Panc1 (cell line): ENCODE data around the gene TRPM1. TPM values are rescaled to one million over a fixed set of nuclear protein-coding genes. Genes with fewer than 3 reads are reported as not detected.

Experiments
- ATAC-seq: fragments of 200-7000 bp; cut with Tn5 transposase; 2 replicates; pipeline ENCODE4 v1.9.1; 2020; ENCODE audit warnings: mild to moderate bottlenecking, moderate library complexity
- BruUV-seq: library from RNA; stranded (reverse); fragments of 400-500 nt; replicated peaks from 2 replicates; lab custom pipeline; 2021; lab: Mats Ljungman, UMichigan
- CTCF ChIA-PET: fragments of 300-600 bp; sonication (Branson Sonifier 250); formaldehyde crosslinking; loops from one replicate; lab custom pipeline; 2022; ENCODE audit warnings: antibody characterized with exemption; lab: Charles Lee
- POLR2A ChIA-PET: fragments of 300-600 bp; sonication (Branson Sonifier 250); formaldehyde crosslinking; loops from one replicate; lab custom pipeline; 2022; ENCODE audit warnings: antibody characterized with exemption; lab: Charles Lee
- DNase-seq: peaks from one replicate; pipeline ENCODE4 v3.0.0-alpha.2; 2010; ENCODE audit warnings: low read depth, low spot score
- H3K27ac ChIP-seq: 2 replicates; pipeline ENCODE4 v1.5.1; 2011; ENCODE audit warnings: mild to moderate bottlenecking, low read length, inconsistent platforms
- H3K27me3 ChIP-seq: fragments of 200-500 bp; sonication (Bioruptor generic); 2 replicates; pipeline ENCODE4 v1.6.0; 2014; ENCODE audit warnings: low read length, inconsistent platforms; ENCODE audit not compliant: control insufficient read depth, insufficient read depth
- H3K36me3 ChIP-seq: fragments of 200-500 bp; sonication (Bioruptor generic); 2 replicates; pipeline ENCODE4 v1.5.1; 2014; ENCODE audit warnings: inconsistent platforms, mild to moderate bottlenecking, low read length, moderate library complexity; ENCODE audit not compliant: control insufficient read depth, insufficient read depth
- H3K4me1 ChIP-seq: 2 replicates; pipeline ENCODE4 v1.5.1; 2011; ENCODE audit warnings: inconsistent platforms, mild to moderate bottlenecking, low read length, moderate library complexity; ENCODE audit not compliant: control insufficient read depth, insufficient read depth
- H3K4me3 ChIP-seq, 2 experiments: 2 replicates each; pipeline ENCODE4 v1.5.1; 2011 to 2012; ENCODE audit warnings: low read depth in 2 of 2, low read length in 2 of 2, mild to moderate bottlenecking in 2 of 2, inconsistent platforms in 1 of 2, moderate library complexity in 1 of 2
- H3K9me3 ChIP-seq: fragments of 200-500 bp; sonication (Bioruptor generic); 2 replicates; pipeline ENCODE4 v1.5.1; 2014; ENCODE audit warnings: low read depth, mild to moderate bottlenecking, inconsistent platforms, low read length, moderate library complexity; ENCODE audit not compliant: control insufficient read depth, insufficient read depth
- POLR2AphosphoS5 ChIP-seq: IDR thresholded peaks from 2 replicates; pipeline ENCODE4 v1.6.1; 2012; ENCODE audit warnings: mild to moderate bottlenecking, low read depth, low read length, moderate library complexity
- SIN3A ChIP-seq: IDR thresholded peaks from 2 replicates; pipeline ENCODE4 v1.6.1; 2012; ENCODE audit warnings: low read depth, mild to moderate bottlenecking, low read length, moderate library complexity, borderline replicate concordance; ENCODE audit not compliant: insufficient read depth
- TCF7L2 ChIP-seq: IDR thresholded peaks from 2 replicates; pipeline ENCODE4 v1.6.1; 2011; ENCODE audit warnings: mild to moderate bottlenecking, low read depth, low read length, inconsistent platforms
- in situ Hi-C: cut with HindIII; loops from 2 replicates; pipeline ENCODE4 v1.10.0; 2016; ENCODE audit warnings: low sequenced_read_pairs, low pct_unique_long_range_greater_than_20kb
- intact Hi-C: fragments of 100-400 bp; cut with micrococcal nuclease; formaldehyde crosslinking; loops from one replicate; pipeline ENCODE4 v1.10.0; 2022; ENCODE audit not compliant: unreplicated experiment
- total RNA-seq: library from RNA; stranded (reverse); gene quantifications from one replicate; pipeline ENCODE4 v1.2.1, GENCODE V29; 2021; ENCODE audit not compliant: unreplicated experiment
- TF ChIP-seq, protein P1 (sequence below): fragments of 450-650 bp; IDR thresholded peaks from 2 replicates; pipeline ENCODE4 v1.5.1; 2017; ENCODE audit warnings: mild to moderate bottlenecking
- TF ChIP-seq, protein P2 (sequence below), 2 experiments: IDR thresholded peaks; 2 replicates each; pipeline ENCODE4 v1.6.1; 2011 to 2012; ENCODE audit warnings: low read depth in 2 of 2, control low read depth in 1 of 2, low read length in 1 of 2, mild to moderate bottlenecking in 1 of 2, moderate library complexity in 1 of 2; ENCODE audit not compliant: insufficient read depth in 1 of 2

Gene TRPM1
- total RNA-seq, 1 experiment from 2014 or later: not detected

DNA sequence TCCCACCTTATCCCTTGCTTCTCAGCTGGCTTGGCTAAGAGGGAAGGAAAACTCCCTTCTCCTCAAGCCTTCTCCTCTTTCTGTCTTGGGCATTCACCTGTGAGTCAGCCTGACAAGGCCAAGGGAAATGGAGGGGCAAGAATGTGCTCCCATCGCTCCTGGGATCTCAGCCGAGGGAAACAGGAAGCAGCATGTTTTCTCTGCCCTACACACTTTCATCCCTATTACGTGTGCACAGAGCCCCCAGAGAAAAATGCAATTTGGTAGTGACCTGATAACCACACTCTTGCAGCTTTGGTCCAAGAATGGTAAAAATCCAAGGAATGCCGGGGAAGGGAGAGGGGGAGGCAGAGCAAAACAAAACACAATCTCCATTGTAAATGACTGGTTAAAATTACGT lies 77.2 kb downstream of the TRPM1 start:
- H3K4me1 ChIP-seq: peaks cover 3% of the 10 kb centered on the region
- ChIA-PET CTCF (interaction anchor here (0.6 kb wide), 1 partner anchor 58 kb away, joined by 3 read pairs; no protein-coding TSS in a partner anchor), POLR2A (no interaction called here)
- no TSS peak for BruUV-seq
- peak; percentile 63; the same call in 1 of the 2 replicates for TF ChIP-seq TCF7L2
- TF ChIP-seq, protein P1, sequence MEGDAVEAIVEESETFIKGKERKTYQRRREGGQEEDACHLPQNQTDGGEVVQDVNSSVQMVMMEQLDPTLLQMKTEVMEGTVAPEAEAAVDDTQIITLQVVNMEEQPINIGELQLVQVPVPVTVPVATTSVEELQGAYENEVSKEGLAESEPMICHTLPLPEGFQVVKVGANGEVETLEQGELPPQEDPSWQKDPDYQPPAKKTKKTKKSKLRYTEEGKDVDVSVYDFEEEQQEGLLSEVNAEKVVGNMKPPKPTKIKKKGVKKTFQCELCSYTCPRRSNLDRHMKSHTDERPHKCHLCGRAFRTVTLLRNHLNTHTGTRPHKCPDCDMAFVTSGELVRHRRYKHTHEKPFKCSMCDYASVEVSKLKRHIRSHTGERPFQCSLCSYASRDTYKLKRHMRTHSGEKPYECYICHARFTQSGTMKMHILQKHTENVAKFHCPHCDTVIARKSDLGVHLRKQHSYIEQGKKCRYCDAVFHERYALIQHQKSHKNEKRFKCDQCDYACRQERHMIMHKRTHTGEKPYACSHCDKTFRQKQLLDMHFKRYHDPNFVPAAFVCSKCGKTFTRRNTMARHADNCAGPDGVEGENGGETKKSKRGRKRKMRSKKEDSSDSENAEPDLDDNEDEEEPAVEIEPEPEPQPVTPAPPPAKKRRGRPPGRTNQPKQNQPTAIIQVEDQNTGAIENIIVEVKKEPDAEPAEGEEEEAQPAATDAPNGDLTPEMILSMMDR: no peak
- intact Hi-C loops (no loop called here), in situ Hi-C loops (no loop called here)
- H3K36me3 ChIP-seq: no peaks in the 10 kb centered on the region
- no peaks in the 10 kb centered on the region for H3K27me3 ChIP-seq
- no peak for DNase-seq
- ATAC-seq: peak; percentile 84
- H3K27ac ChIP-seq: no peak overlapping the region
- H3K9me3 ChIP-seq: no peaks in the 10 kb centered on the region
- H3K4me3 ChIP-seq: no peak overlapping the region

DNA sequence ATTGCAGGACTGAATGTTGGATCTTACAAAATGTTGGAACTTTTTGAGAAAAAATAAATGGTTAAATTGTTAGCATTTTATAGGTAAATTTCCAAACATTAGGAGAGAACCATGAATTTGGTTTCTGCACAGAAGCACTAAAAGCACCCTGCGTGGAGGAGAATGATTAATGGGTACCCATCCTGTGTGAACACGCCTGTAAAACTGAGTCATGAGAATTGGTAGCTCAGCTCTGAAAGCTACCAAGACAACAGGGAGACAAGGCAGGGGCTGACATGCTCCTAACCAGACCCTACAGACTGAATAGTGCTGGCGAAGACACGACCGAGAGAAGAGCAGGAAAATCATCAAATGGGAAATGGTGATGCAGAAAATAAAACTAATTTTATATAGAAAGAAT lies 77.7 kb downstream of the TRPM1 start:
- H3K9me3 ChIP-seq: no peaks in the 10 kb centered on the region
- POLR2A ChIA-PET: no interaction called here
- DNase-seq: no peak
- no TSS peak for BruUV-seq
- CTCF ChIA-PET: interaction anchor here (0.6 kb wide), 1 partner anchor 59 kb away, joined by 3 read pairs; no protein-coding TSS in a partner anchor
- H3K4me1 ChIP-seq: peaks cover 3% of the 10 kb centered on the region
- no peak; the same call in 1 of the 2 replicates for ATAC-seq
- intact Hi-C loops: no loop called here
- no peak overlapping the region for H3K4me3 ChIP-seq
- in situ Hi-C loops: no loop called here
- no peak overlapping the region for H3K27ac ChIP-seq
- no peak for TF ChIP-seq SIN3A
- TF ChIP-seq, protein P2, sequence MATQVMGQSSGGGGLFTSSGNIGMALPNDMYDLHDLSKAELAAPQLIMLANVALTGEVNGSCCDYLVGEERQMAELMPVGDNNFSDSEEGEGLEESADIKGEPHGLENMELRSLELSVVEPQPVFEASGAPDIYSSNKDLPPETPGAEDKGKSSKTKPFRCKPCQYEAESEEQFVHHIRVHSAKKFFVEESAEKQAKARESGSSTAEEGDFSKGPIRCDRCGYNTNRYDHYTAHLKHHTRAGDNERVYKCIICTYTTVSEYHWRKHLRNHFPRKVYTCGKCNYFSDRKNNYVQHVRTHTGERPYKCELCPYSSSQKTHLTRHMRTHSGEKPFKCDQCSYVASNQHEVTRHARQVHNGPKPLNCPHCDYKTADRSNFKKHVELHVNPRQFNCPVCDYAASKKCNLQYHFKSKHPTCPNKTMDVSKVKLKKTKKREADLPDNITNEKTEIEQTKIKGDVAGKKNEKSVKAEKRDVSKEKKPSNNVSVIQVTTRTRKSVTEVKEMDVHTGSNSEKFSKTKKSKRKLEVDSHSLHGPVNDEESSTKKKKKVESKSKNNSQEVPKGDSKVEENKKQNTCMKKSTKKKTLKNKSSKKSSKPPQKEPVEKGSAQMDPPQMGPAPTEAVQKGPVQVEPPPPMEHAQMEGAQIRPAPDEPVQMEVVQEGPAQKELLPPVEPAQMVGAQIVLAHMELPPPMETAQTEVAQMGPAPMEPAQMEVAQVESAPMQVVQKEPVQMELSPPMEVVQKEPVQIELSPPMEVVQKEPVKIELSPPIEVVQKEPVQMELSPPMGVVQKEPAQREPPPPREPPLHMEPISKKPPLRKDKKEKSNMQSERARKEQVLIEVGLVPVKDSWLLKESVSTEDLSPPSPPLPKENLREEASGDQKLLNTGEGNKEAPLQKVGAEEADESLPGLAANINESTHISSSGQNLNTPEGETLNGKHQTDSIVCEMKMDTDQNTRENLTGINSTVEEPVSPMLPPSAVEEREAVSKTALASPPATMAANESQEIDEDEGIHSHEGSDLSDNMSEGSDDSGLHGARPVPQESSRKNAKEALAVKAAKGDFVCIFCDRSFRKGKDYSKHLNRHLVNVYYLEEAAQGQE (IDR thresholded peaks at IDR 0.05; ENCODE audit: insufficient read depth in 1 of 2, low read depth in 2 of 2, low read length in 1 of 2): no peak
- TF ChIP-seq POLR2AphosphoS5: no peak
- TF ChIP-seq, protein P1: no peak
- TF ChIP-seq TCF7L2: no peak
- no peaks in the 10 kb centered on the region for H3K27me3 ChIP-seq
- no peaks in the 10 kb centered on the region for H3K36me3 ChIP-seq
